ENCODE results near the gene EIF3L. TPM values are rescaled to one million over a fixed set of nuclear protein-coding genes. Genes with fewer than 3 reads are reported as not detected.
A peak's percentile ranks its signal among the peaks of the same experiment; 100 is the strongest.

Gene EIF3L
- total and polyA plus RNA-seq, 3 donors from 2014 or later, result 185 to 316 (median 295) TPM

GRCh38 chr22:37912171-37912570 lies 63.0 kb downstream of the EIF3L start:
- H3K27me3 ChIP-seq, result no peaks in the 10 kb centered on the region
- no peak for DNase-seq
- H3K27ac ChIP-seq, result no peak overlapping the region
- 86 to 89% methylated on average over 8 of the region's 8 CpGs for WGBS, 2 donors
- no peaks in the 10 kb centered on the region for H3K9me3 ChIP-seq
- no peak overlapping the region for H3K4me3 ChIP-seq
- intact Hi-C loops (cut with DNase I; ENCODE audit: low total_unique reads), result no loop called here
- TF ChIP-seq, protein P1, sequence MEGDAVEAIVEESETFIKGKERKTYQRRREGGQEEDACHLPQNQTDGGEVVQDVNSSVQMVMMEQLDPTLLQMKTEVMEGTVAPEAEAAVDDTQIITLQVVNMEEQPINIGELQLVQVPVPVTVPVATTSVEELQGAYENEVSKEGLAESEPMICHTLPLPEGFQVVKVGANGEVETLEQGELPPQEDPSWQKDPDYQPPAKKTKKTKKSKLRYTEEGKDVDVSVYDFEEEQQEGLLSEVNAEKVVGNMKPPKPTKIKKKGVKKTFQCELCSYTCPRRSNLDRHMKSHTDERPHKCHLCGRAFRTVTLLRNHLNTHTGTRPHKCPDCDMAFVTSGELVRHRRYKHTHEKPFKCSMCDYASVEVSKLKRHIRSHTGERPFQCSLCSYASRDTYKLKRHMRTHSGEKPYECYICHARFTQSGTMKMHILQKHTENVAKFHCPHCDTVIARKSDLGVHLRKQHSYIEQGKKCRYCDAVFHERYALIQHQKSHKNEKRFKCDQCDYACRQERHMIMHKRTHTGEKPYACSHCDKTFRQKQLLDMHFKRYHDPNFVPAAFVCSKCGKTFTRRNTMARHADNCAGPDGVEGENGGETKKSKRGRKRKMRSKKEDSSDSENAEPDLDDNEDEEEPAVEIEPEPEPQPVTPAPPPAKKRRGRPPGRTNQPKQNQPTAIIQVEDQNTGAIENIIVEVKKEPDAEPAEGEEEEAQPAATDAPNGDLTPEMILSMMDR (IDR thresholded peaks at IDR 0.05), result no peak
- TF ChIP-seq POLR2A (IDR thresholded peaks at IDR 0.05), result no peak
- no peaks in the 10 kb centered on the region for H3K36me3 ChIP-seq (ENCODE audit: low read depth, missing control alignments)
- H3K4me1 ChIP-seq, result peaks cover 24% of the 10 kb centered on the region

- DNase-seq, result no peak
- Histone ChIP-seq H3K4me1 (peaks cover 22% of the 10 kb centered on the region), H3K4me3 (no peak overlapping the region), H3K36me3 (ENCODE audit: low read depth, missing control alignments) (no peaks in the 10 kb centered on the region), H3K9me3 (no peaks in the 10 kb centered on the region), H3K27me3 (no peaks in the 10 kb centered on the region), H3K27ac (no peak overlapping the region)
- WGBS, 2 donors, result 67 to 68% methylated on average over 6 to 7 of the region's 7 CpGs
- TF ChIP-seq, protein P1 (IDR thresholded peaks at IDR 0.05), result no peak
- no peak for TF ChIP-seq POLR2A (IDR thresholded peaks at IDR 0.05)
- intact Hi-C loops (cut with DNase I; ENCODE audit: low total_unique reads), result no loop called here
Observed at GRCh38 chr22:37913233-37913721, 64.1 kb downstream of the EIF3L start.

DNA sequence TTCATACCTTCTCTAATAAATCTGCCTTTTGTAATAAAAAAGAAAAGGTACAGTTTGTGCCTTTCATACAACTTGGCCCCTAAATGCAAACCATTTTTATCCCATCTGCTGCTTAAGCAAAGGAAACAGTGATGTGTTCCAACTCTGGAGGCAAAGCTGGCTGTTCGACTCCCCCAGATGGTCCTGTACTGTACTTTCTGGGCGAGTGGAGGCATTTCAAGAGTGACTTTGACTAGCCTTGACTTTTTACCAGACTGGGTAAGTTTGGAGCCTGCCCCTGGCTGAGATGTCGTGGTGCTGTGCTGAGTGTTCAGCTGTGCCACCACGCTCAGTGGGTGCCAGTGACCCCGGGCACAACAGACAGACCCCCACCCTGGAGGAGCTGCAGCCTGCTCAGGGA lies 67.1 kb downstream of the EIF3L start:
- peaks cover 10% of the 10 kb centered on the region for H3K4me1 ChIP-seq
- H3K36me3 ChIP-seq (ENCODE audit: low read depth, missing control alignments), result no peaks in the 10 kb centered on the region
- H3K4me3 ChIP-seq, result no peak overlapping the region
- intact Hi-C loops (cut with DNase I; ENCODE audit: low total_unique reads), result no loop called here
- TF ChIP-seq, protein P1 (IDR thresholded peaks at IDR 0.05), result no peak
- TF ChIP-seq POLR2A (IDR thresholded peaks at IDR 0.05), result no peak
- peak overlapping the region in 1 of 2 donors; percentile 65 for H3K27ac ChIP-seq
- DNase-seq, result no peak
- 54 to 69% methylated on average over 5 of the region's 5 CpGs for WGBS, 2 donors
- H3K27me3 ChIP-seq, result no peaks in the 10 kb centered on the region
- no peaks in the 10 kb centered on the region for H3K9me3 ChIP-seq

- H3K27ac ChIP-seq, result no peak overlapping the region
- H3K9me3 ChIP-seq, result no peaks in the 10 kb centered on the region
- intact Hi-C loops (cut with DNase I; ENCODE audit: low total_unique reads), result no loop called here
- H3K27me3 ChIP-seq, result no peaks in the 10 kb centered on the region
- DNase-seq, result no peak
- no peak overlapping the region for H3K4me3 ChIP-seq
- no peak for TF ChIP-seq POLR2A (IDR thresholded peaks at IDR 0.05)
- TF ChIP-seq, protein P1 (IDR thresholded peaks at IDR 0.05), result no peak
- peaks cover 8% of the 10 kb centered on the region for H3K4me1 ChIP-seq
- 87 to 91% methylated on average over 4 of the region's 4 CpGs for WGBS, 2 donors
- no peaks in the 10 kb centered on the region for H3K36me3 ChIP-seq (ENCODE audit: low read depth, missing control alignments)
Observed at GRCh38 chr22:37917874-37918548, 68.8 kb downstream of the EIF3L start.
